Panc1 (cell line): ENCODE data around the gene WSB1. TPM values are rescaled to one million over a fixed set of nuclear protein-coding genes. Genes with fewer than 3 reads are reported as not detected.

ENCODE experiments used
- ATAC-seq: fragments of 200-7000 bp; cut with Tn5 transposase; 2 replicates; pipeline ENCODE4 v1.9.1; 2020; ENCODE audit warnings: mild to moderate bottlenecking, moderate library complexity
- BruUV-seq: library from RNA; stranded (reverse); fragments of 400-500 nt; replicated peaks from 2 replicates; lab custom pipeline; 2021; lab: Mats Ljungman, UMichigan
- CTCF ChIA-PET: fragments of 300-600 bp; sonication (Branson Sonifier 250); formaldehyde crosslinking; loops from one replicate; lab custom pipeline; 2022; ENCODE audit warnings: antibody characterized with exemption; lab: Charles Lee
- POLR2A ChIA-PET: fragments of 300-600 bp; sonication (Branson Sonifier 250); formaldehyde crosslinking; loops from one replicate; lab custom pipeline; 2022; ENCODE audit warnings: antibody characterized with exemption; lab: Charles Lee
- DNase-seq: peaks from one replicate; pipeline ENCODE4 v3.0.0-alpha.2; 2010; ENCODE audit warnings: low read depth, low spot score
- H3K27ac ChIP-seq: 2 replicates; pipeline ENCODE4 v1.5.1; 2011; ENCODE audit warnings: mild to moderate bottlenecking, low read length, inconsistent platforms
- H3K27me3 ChIP-seq: fragments of 200-500 bp; sonication (Bioruptor generic); 2 replicates; pipeline ENCODE4 v1.6.0; 2014; ENCODE audit warnings: low read length, inconsistent platforms; ENCODE audit not compliant: control insufficient read depth, insufficient read depth
- H3K36me3 ChIP-seq: fragments of 200-500 bp; sonication (Bioruptor generic); 2 replicates; pipeline ENCODE4 v1.5.1; 2014; ENCODE audit warnings: inconsistent platforms, mild to moderate bottlenecking, low read length, moderate library complexity; ENCODE audit not compliant: control insufficient read depth, insufficient read depth
- H3K4me1 ChIP-seq: 2 replicates; pipeline ENCODE4 v1.5.1; 2011; ENCODE audit warnings: inconsistent platforms, mild to moderate bottlenecking, low read length, moderate library complexity; ENCODE audit not compliant: control insufficient read depth, insufficient read depth
- H3K4me3 ChIP-seq, 2 experiments: 2 replicates each; pipeline ENCODE4 v1.5.1; 2011 to 2012; ENCODE audit warnings: low read depth in 2 of 2, low read length in 2 of 2, mild to moderate bottlenecking in 2 of 2, inconsistent platforms in 1 of 2, moderate library complexity in 1 of 2
- H3K9me3 ChIP-seq: fragments of 200-500 bp; sonication (Bioruptor generic); 2 replicates; pipeline ENCODE4 v1.5.1; 2014; ENCODE audit warnings: low read depth, mild to moderate bottlenecking, inconsistent platforms, low read length, moderate library complexity; ENCODE audit not compliant: control insufficient read depth, insufficient read depth
- POLR2AphosphoS5 ChIP-seq: IDR thresholded peaks from 2 replicates; pipeline ENCODE4 v1.6.1; 2012; ENCODE audit warnings: mild to moderate bottlenecking, low read depth, low read length, moderate library complexity
- SIN3A ChIP-seq: IDR thresholded peaks from 2 replicates; pipeline ENCODE4 v1.6.1; 2012; ENCODE audit warnings: low read depth, mild to moderate bottlenecking, low read length, moderate library complexity, borderline replicate concordance; ENCODE audit not compliant: insufficient read depth
- TCF7L2 ChIP-seq: IDR thresholded peaks from 2 replicates; pipeline ENCODE4 v1.6.1; 2011; ENCODE audit warnings: mild to moderate bottlenecking, low read depth, low read length, inconsistent platforms
- in situ Hi-C: cut with HindIII; loops from 2 replicates; pipeline ENCODE4 v1.10.0; 2016; ENCODE audit warnings: low sequenced_read_pairs, low pct_unique_long_range_greater_than_20kb
- intact Hi-C: fragments of 100-400 bp; cut with micrococcal nuclease; formaldehyde crosslinking; loops from one replicate; pipeline ENCODE4 v1.10.0; 2022; ENCODE audit not compliant: unreplicated experiment
- total RNA-seq: library from RNA; stranded (reverse); gene quantifications from one replicate; pipeline ENCODE4 v1.2.1, GENCODE V29; 2021; ENCODE audit not compliant: unreplicated experiment
- TF ChIP-seq, protein P1 (sequence below): fragments of 450-650 bp; IDR thresholded peaks from 2 replicates; pipeline ENCODE4 v1.5.1; 2017; ENCODE audit warnings: mild to moderate bottlenecking
- TF ChIP-seq, protein P2 (sequence below), 2 experiments: IDR thresholded peaks; 2 replicates each; pipeline ENCODE4 v1.6.1; 2011 to 2012; ENCODE audit warnings: low read depth in 2 of 2, control low read depth in 1 of 2, low read length in 1 of 2, mild to moderate bottlenecking in 1 of 2, moderate library complexity in 1 of 2; ENCODE audit not compliant: insufficient read depth in 1 of 2

The WSB1 gene
- total RNA-seq, 1 experiment from 2014 or later = 114 TPM

DNA sequence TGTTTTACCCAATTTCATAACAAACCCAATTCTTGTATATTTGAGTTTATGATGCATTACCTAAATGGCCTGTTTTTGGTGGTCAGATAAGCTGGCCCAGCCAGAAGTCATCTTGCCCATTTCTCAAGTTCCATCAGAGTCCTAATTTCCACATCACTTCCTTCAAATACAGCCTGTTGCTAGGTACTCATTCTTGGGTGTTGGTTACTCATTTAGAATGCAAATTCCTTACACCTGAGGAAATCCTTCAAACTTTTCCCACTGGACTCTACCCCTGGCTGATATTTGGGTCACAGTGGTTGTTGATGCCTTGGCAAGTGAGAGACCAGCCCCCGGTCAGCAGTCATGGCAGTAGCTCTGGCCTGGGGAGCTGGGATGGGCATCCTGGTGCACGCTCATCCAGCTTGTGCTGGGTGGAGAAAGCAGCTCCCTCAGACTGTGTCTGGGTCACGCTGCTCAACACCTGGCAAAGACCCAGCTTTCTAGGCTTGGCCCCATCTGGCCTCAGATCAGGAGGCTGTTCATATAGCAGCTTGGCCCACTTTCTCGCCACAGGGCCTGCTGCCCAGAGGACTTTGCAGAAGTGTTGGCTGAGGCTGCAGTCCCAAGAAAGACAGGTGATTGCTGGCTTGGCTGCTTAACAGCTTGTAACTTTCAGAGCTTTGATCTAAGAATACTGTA is 25.8 kb downstream of the WSB1 start:
- intact Hi-C loops = no loop called here
- TF ChIP-seq SIN3A (no peak), TCF7L2 (no peak), POLR2AphosphoS5 (no peak)
- TF ChIP-seq, protein P1, sequence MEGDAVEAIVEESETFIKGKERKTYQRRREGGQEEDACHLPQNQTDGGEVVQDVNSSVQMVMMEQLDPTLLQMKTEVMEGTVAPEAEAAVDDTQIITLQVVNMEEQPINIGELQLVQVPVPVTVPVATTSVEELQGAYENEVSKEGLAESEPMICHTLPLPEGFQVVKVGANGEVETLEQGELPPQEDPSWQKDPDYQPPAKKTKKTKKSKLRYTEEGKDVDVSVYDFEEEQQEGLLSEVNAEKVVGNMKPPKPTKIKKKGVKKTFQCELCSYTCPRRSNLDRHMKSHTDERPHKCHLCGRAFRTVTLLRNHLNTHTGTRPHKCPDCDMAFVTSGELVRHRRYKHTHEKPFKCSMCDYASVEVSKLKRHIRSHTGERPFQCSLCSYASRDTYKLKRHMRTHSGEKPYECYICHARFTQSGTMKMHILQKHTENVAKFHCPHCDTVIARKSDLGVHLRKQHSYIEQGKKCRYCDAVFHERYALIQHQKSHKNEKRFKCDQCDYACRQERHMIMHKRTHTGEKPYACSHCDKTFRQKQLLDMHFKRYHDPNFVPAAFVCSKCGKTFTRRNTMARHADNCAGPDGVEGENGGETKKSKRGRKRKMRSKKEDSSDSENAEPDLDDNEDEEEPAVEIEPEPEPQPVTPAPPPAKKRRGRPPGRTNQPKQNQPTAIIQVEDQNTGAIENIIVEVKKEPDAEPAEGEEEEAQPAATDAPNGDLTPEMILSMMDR = no peak
- TF ChIP-seq, protein P2, sequence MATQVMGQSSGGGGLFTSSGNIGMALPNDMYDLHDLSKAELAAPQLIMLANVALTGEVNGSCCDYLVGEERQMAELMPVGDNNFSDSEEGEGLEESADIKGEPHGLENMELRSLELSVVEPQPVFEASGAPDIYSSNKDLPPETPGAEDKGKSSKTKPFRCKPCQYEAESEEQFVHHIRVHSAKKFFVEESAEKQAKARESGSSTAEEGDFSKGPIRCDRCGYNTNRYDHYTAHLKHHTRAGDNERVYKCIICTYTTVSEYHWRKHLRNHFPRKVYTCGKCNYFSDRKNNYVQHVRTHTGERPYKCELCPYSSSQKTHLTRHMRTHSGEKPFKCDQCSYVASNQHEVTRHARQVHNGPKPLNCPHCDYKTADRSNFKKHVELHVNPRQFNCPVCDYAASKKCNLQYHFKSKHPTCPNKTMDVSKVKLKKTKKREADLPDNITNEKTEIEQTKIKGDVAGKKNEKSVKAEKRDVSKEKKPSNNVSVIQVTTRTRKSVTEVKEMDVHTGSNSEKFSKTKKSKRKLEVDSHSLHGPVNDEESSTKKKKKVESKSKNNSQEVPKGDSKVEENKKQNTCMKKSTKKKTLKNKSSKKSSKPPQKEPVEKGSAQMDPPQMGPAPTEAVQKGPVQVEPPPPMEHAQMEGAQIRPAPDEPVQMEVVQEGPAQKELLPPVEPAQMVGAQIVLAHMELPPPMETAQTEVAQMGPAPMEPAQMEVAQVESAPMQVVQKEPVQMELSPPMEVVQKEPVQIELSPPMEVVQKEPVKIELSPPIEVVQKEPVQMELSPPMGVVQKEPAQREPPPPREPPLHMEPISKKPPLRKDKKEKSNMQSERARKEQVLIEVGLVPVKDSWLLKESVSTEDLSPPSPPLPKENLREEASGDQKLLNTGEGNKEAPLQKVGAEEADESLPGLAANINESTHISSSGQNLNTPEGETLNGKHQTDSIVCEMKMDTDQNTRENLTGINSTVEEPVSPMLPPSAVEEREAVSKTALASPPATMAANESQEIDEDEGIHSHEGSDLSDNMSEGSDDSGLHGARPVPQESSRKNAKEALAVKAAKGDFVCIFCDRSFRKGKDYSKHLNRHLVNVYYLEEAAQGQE (IDR thresholded peaks at IDR 0.05; ENCODE audit: insufficient read depth in 1 of 2, low read depth in 2 of 2, low read length in 1 of 2) = no peak
- peak; percentile 36; the same call in 1 of the 2 replicates for ATAC-seq
- Histone ChIP-seq H3K27ac (no peak overlapping the region), H3K4me3 (no peak overlapping the region), H3K36me3 (0 out of 2 replicates have a peak, but pooled peaks cover 3% of the 10 kb centered on the region), H3K9me3 (no peaks in the 10 kb centered on the region), H3K4me1 (no peaks in the 10 kb centered on the region), H3K27me3 (no peaks in the 10 kb centered on the region)
- in situ Hi-C loops = no loop called here
- DNase-seq = no peak
- no TSS peak for BruUV-seq
- CTCF ChIA-PET = no interaction called here
- POLR2A ChIA-PET = no interaction called here

DNA sequence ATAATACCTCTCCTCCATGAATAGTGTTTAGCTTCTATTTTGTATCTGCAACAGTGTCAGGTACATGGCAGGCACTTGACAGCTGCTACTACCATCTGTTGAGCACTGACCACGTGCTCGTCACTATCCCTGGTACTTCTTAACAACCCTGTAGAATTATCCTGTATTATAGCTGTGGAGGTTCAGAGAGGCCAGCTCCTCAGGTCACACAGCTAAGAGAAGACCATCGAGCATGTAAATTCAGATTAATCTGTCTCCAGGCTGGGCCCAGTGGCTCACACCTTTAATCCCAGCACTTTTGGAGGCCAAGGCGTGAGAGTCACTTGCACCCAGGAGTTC is 26.3 kb downstream of the WSB1 start:
- no peaks in the 10 kb centered on the region for H3K27me3 ChIP-seq
- no peaks in the 10 kb centered on the region for H3K4me1 ChIP-seq
- H3K9me3 ChIP-seq = no peaks in the 10 kb centered on the region
- H3K36me3 ChIP-seq = 0 out of 2 replicates have a peak, but pooled peaks cover 3% of the 10 kb centered on the region
- no peak overlapping the region for H3K4me3 ChIP-seq
- ATAC-seq (no peak), DNase-seq (no peak)
- ChIA-PET POLR2A (interaction anchor here (0.5 kb wide), 1 partner anchor 23 kb away, joined by 5 read pairs; no protein-coding TSS in a partner anchor), CTCF (no interaction called here)
- no peak overlapping the region for H3K27ac ChIP-seq
- intact Hi-C loops (no loop called here), in situ Hi-C loops (no loop called here)
- no peak for TF ChIP-seq SIN3A
- TF ChIP-seq, protein P1 = no peak
- TF ChIP-seq POLR2AphosphoS5 = no peak
- TF ChIP-seq, protein P2 (IDR thresholded peaks at IDR 0.05; ENCODE audit: insufficient read depth in 1 of 2, low read depth in 2 of 2, low read length in 1 of 2) = no peak
- no peak for TF ChIP-seq TCF7L2
- no TSS peak for BruUV-seq
